Peyer's patch (tissue), 4 donors: Measurements from ENCODE around the gene TMEM79. TPM values are rescaled to one million over a fixed set of nuclear protein-coding genes. Genes with fewer than 3 reads are reported as not detected.

ENCODE experiments used
- DNase-seq, 3 donors: peaks; one replicate each; pipeline ENCODE4 v3.0.0-alpha.2; 2017 to 2019
- H3K27ac ChIP-seq, 4 donors: fragments of 200-600 bp; sonication (generic); one replicate each; pipeline ENCODE4 v1.5.1; 2016 to 2019
- H3K27me3 ChIP-seq, 2 donors: fragments of 200-600 bp; sonication (generic); one replicate each; pipeline ENCODE4 v1.5.1; 2019
- H3K36me3 ChIP-seq, 3 donors: fragments of 200-600 bp; sonication (generic); one replicate each; pipeline ENCODE4 v1.5.1; 2016 to 2019
- H3K4me1 ChIP-seq, 4 donors: fragments of 200-600 bp; sonication (generic); one replicate each; pipeline ENCODE4 v1.5.1; 2016 to 2019
- H3K4me3 ChIP-seq, 4 donors: fragments of 200-600 bp; sonication (generic); 1 replicate in 3 of 4; 2 replicates in 1 of 4; pipeline ENCODE4 v1.5.1; 2016 to 2019; ENCODE audit warnings: mild to moderate bottlenecking in 1 of 4
- H3K9me3 ChIP-seq, 4 donors: fragments of 200-600 bp; sonication (generic); one replicate each; pipeline ENCODE4 v1.5.1; 2016 to 2019; ENCODE audit warnings: mild to moderate bottlenecking in 1 of 4
- POLR2A ChIP-seq, 2 donors: fragments of 450-650 bp; IDR thresholded peaks; one replicate each; pipeline ENCODE4 v1.5.1; 2017; ENCODE audit warnings: antibody characterized with exemption in 2 of 2, mild to moderate bottlenecking in 2 of 2, moderate library complexity in 2 of 2
- total RNA-seq, 4 donors: library from RNA; depleted of rRNA; stranded (reverse); fragments of >200 nt; gene quantifications; one replicate each; pipeline ENCODE4 v1.1.0, GENCODE V29; 2016
- TF ChIP-seq, protein P1 (sequence below), 6 experiments: fragments of 450-650 bp in 4 of 6; fragments of 200-600 bp in 2 of 6; sonication (generic) in 1 of 6; IDR thresholded peaks; one replicate each; pipeline ENCODE4 v1.5.1; 2017 to 2019; ENCODE audit warnings: antibody characterized with exemption in 6 of 6, mild to moderate bottlenecking in 3 of 6, moderate library complexity in 1 of 6

TMEM79 gene
- total RNA-seq, 4 donors from 2014 or later = 1.9 to 9.7 (median 5.4) TPM

DNA sequence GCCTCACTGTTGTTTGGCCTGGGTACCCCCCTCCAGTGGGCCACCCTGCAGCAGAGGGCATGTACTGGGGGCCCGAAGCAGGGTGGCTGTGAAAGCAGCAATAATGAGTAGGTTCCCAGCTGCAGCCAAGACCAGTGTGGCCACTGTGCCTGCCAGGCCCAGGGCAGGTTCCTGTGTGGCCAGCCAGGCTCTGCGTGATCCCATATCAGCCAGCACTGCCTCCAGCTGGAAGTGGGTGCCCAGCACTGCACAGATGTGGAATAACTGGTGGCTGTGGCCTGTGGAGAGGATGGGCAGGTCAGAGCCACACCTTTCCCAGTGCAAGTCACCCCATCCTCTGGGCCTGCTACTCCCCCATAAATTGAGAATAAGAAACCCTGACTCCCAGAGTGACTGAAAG is 40.0 kb upstream of the TMEM79 start:
- peaks cover 0 to 20% (median 0%) of the 10 kb centered on the region in 3 donors for H3K36me3 ChIP-seq
- TF ChIP-seq POLR2A (IDR thresholded peaks at IDR 0.05) = no peak
- TF ChIP-seq, protein P1, sequence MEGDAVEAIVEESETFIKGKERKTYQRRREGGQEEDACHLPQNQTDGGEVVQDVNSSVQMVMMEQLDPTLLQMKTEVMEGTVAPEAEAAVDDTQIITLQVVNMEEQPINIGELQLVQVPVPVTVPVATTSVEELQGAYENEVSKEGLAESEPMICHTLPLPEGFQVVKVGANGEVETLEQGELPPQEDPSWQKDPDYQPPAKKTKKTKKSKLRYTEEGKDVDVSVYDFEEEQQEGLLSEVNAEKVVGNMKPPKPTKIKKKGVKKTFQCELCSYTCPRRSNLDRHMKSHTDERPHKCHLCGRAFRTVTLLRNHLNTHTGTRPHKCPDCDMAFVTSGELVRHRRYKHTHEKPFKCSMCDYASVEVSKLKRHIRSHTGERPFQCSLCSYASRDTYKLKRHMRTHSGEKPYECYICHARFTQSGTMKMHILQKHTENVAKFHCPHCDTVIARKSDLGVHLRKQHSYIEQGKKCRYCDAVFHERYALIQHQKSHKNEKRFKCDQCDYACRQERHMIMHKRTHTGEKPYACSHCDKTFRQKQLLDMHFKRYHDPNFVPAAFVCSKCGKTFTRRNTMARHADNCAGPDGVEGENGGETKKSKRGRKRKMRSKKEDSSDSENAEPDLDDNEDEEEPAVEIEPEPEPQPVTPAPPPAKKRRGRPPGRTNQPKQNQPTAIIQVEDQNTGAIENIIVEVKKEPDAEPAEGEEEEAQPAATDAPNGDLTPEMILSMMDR (IDR thresholded peaks at IDR 0.05) = no peak
- H3K27ac ChIP-seq = no peak overlapping the region
- no peak overlapping the region for H3K4me3 ChIP-seq
- peaks cover 0 to 24% (median 11%) of the 10 kb centered on the region in 4 donors for H3K4me1 ChIP-seq
- DNase-seq = no peak
- H3K27me3 ChIP-seq = no peaks in the 10 kb centered on the region
- no peaks in the 10 kb centered on the region for H3K9me3 ChIP-seq

DNA sequence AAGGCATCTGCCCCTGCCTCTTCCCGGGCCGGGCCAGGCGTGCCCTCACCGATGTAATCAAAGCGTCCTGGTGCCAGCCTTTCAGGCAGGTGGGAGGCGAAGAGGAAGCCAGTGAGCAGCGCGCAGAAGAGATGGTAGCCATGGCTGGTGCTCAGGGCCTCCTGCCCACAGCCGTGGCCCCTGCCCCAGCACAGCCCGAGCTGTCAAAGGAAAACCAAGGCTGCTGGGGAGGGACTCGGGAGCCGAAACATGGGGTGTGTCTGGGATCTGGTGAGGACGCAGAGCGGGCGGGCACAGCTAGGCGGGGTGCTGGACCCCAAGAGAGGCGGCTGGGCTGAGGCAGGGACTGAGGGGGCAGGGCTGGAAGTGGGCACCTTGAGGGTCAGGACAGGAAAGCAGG is 39.4 kb upstream of the TMEM79 start:
- Histone ChIP-seq H3K36me3 (peaks cover 0 to 20% (median 0%) of the 10 kb centered on the region in 3 donors), H3K4me3 (no peak overlapping the region), H3K27me3 (no peaks in the 10 kb centered on the region), H3K4me1 (peaks cover 0 to 24% (median 11%) of the 10 kb centered on the region in 4 donors), H3K9me3 (no peaks in the 10 kb centered on the region), H3K27ac (no peak overlapping the region)
- DNase-seq = no peak
- TF ChIP-seq, protein P1 (IDR thresholded peaks at IDR 0.05) = no peak
- no peak for TF ChIP-seq POLR2A (IDR thresholded peaks at IDR 0.05)

DNA sequence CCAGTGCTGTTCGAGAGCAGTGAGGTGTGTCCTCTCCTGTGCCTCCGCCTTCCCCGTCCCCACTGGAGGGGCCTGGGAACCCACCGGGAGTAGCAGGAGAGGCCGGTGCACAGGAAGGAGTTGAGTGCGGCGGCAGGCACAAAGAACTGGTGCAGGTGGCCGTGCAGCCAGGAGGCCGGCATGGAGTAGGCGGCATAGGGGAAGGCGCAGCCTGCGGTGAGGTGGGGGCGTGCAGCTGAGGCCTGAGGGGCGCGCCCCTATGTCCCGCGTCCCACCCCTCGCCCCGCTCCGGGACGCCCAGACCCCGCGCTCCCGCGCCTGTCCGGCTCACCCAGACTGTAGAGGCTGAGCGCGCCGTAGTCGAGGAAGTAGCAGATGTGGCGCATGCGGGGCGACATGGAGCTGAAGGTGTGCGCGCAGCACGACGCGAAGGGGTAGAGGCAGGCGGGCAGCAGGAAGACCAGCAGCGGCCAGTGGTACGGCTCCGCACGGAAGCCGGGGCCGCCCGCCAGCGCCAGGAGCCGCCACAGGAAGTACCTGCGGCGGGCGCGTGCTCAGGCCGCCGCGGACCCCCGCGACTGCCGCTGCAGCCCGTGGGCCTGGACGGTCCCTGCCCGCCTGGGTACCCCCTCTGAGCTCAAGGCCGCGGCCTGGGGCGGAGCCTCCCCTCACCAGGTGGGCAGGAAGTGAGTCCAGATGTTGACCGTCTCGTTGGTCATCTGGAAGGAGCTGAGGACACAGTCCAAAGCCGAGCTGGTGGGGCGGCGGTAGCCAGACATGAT is 38.5 kb upstream of the TMEM79 start:
- Histone ChIP-seq H3K9me3 (no peaks in the 10 kb centered on the region), H3K27ac (no peak overlapping the region), H3K36me3 (peaks cover 0 to 22% (median 0%) of the 10 kb centered on the region in 3 donors), H3K27me3 (no peaks in the 10 kb centered on the region), H3K4me1 (peaks cover 0 to 24% (median 11%) of the 10 kb centered on the region in 4 donors), H3K4me3 (peak overlapping the region; percentile 28 to 53 (median 44))
- peak; percentile 25 to 58 (median 56) for DNase-seq
- TF ChIP-seq, protein P1 (IDR thresholded peaks at IDR 0.05) = no peak
- TF ChIP-seq POLR2A (IDR thresholded peaks at IDR 0.05) = no peak

DNA sequence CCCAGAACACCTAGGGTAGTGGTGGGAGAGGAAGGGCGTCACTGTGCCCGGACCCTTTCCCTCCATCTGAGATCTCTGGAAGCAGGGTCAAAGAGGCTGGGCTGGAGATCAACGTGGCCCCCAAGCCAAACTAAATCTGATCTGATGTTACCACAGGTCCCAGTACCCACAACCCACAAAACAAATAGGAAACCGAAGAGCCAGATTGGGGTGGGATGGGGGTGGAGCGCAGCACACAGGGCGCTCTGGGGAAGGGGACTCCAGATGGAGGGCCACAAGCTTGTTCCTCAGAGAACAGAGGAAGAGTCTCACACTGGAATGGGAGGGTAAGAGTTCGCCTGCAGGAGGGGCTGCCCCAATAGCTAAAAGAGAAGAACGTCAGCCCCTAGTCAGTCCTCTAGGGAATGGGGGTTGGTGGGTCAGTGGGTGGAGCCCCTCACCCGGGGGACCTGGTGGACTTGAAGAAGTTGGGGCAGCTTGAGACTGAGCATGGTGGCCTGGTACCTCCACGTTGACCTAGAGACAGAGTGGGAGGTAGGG is 37.8 kb upstream of the TMEM79 start:
- peaks cover 0 to 24% (median 11%) of the 10 kb centered on the region in 4 donors for H3K4me1 ChIP-seq
- H3K36me3 ChIP-seq = peaks cover 0 to 28% (median 0%) of the 10 kb centered on the region in 3 donors
- H3K9me3 ChIP-seq = no peaks in the 10 kb centered on the region
- peak overlapping the region in 3 of 4 donors; percentile 39 to 53 (median 50) for H3K4me3 ChIP-seq
- no peaks in the 10 kb centered on the region for H3K27me3 ChIP-seq
- TF ChIP-seq, protein P1 (IDR thresholded peaks at IDR 0.05) = no peak
- no peak for TF ChIP-seq POLR2A (IDR thresholded peaks at IDR 0.05)
- no peak overlapping the region for H3K27ac ChIP-seq
- DNase-seq = no peak

DNA sequence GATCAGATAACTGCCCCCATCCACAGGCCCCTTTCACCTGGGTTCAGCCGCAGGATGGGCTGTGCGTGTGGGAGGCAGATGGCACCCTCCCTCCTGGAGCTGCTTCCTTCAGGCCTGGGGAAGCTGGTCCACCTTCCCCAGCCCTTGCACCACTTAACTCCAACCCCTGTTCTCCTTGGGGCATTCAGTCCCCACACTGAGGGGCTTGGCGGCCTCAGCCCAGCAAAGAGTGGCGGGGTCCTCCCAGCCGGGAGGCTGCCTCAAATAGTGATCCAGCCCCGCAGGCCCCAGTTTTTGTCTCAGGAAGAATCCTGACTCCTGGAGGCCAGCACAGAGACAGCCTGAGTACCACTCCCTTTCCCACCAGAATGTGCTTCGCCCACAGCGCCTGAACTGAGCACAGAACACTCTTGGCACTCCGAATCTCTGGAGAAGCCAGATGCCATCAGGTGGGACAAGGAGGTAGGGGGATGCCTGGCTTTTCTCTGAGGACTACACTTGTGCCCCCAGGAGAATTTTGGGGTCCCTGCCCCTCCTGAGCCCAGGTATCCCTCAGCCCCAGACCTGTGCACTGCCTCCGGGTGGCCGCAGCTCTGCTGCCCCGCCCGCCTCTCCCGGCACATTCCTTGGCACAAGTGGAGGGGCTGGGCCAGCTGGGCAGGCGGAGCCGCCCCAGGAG is 37.2 kb upstream of the TMEM79 start:
- peaks cover 0 to 34% (median 0%) of the 10 kb centered on the region in 3 donors for H3K36me3 ChIP-seq
- no peaks in the 10 kb centered on the region for H3K27me3 ChIP-seq
- peaks cover 0 to 24% (median 11%) of the 10 kb centered on the region in 4 donors for H3K4me1 ChIP-seq
- no peaks in the 10 kb centered on the region for H3K9me3 ChIP-seq
- no peak overlapping the region for H3K4me3 ChIP-seq
- DNase-seq = peak in 1 of 3 donors; percentile 48
- H3K27ac ChIP-seq = no peak overlapping the region
- TF ChIP-seq, protein P1 (IDR thresholded peaks at IDR 0.05) = no peak
- no peak for TF ChIP-seq POLR2A (IDR thresholded peaks at IDR 0.05)
